Measurements from ENCODE around the gene ACBD6.
"Not testable (repeated sequence)": the region's sequence is repeated elsewhere in the genome, so short reads cannot be mapped to it uniquely, and the experiment has no call there.

The ACBD6 gene

GRCh38 chr1:180502361-180503279, at the start of gene ACBD6:
Gene ACBD6, minus strand, starts transcription at chr1:180502577. Its CDS starts 311 bp downstream, at chr1:180502266.
- peak; percentile 89 for DNase-seq

DNA sequence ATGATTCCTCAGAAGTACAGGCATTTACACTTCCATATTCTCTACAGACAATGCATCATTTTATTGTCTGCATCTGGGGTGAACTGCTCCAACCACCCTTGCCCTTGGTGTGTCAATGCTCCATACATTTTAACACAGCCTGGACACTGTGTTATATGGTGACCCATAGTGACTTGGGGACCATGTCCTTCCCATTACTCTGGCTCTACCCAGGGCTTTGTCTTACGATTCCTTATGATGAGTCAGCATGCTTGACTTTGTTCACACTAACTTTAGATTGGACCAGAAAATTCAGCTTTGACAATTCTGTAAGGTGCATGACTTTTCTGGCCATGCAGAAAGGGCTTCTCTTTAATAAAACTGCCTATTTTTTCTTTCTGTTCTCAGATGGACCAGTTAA, 49.6 kb upstream of the ACBD6 start:
- no peak for DNase-seq

DNA sequence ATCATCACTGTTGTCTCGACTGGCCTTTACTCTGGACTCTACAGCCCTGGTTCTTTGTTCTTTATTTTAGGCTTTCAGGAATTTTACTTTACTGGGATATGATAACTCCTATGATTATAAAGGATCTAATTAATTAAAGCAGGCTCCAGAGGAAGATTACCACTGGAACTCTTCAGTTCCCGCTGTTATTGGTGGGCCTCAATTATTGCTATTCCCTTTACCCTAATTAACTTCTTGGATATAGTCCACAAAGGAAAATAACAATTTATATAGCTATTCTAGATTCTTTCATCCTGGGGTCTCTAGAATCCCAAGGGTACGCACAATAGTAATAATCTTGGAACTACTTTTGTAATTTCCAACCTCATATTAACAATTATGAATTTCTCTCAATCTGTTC, 47.9 kb upstream of the ACBD6 start:
- DNase-seq = no peak

GRCh38 chr1:180549770-180550169, 47.4 kb upstream of the ACBD6 start:
- DNase-seq = not testable (repeated sequence)

DNA sequence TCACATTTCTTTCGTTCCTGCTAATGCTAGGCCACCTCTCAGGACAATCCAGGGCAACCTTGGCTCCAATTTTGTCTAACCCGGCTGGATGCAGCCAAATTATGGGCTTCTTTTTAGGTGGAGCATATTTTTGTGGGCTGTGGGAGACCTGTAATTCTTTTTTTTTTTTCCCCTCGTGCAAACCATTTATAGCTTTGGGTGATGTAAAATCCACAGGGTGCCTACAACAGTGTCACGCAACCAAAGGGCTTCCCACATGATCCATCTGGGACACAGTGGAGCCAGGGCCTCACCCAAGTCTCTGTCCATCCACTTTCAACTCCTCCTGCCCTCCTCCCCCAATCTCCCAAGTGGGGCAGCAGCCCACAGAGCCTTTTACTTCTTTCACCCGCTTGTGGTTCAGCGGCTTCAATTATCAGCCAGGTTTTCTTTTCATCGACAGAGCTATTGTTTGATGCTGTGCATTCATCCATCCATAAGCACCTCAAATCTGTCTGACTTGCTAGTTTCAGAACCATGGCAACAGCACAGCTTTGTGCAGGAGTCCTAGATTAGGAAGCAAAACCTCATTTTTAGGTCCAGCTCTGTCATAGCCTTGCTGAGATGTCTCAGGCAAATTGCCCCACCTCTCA, 46.4 kb upstream of the ACBD6 start:
- no peak for DNase-seq

- no peak for DNase-seq
These were observed 43.6 kb upstream of the ACBD6 start for GRCh38 chr1:180545991-180546390.

DNA sequence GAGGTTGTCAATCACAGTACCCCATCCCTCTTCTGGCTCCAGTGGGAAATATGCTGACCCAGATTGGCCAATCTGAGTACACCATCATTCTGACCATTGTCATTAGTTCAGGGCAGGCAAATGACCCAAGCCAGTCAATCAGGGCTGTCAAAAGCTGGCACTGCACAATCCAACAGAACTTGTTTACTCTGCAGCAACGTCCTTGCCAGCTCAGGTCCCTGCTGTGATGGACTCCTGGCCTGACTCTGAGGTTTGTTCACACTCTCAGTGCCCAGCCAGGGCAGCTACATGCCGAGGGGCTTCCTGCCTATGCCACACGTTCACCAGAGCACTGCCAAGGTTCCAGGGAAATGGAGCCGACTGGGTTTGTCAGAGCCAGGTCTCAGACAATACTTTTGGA, 41.7 kb upstream of the ACBD6 start:
- DNase-seq = no peak

GRCh38 chr1:180542838-180543145, 40.4 kb upstream of the ACBD6 start:
- no peak for DNase-seq

DNA sequence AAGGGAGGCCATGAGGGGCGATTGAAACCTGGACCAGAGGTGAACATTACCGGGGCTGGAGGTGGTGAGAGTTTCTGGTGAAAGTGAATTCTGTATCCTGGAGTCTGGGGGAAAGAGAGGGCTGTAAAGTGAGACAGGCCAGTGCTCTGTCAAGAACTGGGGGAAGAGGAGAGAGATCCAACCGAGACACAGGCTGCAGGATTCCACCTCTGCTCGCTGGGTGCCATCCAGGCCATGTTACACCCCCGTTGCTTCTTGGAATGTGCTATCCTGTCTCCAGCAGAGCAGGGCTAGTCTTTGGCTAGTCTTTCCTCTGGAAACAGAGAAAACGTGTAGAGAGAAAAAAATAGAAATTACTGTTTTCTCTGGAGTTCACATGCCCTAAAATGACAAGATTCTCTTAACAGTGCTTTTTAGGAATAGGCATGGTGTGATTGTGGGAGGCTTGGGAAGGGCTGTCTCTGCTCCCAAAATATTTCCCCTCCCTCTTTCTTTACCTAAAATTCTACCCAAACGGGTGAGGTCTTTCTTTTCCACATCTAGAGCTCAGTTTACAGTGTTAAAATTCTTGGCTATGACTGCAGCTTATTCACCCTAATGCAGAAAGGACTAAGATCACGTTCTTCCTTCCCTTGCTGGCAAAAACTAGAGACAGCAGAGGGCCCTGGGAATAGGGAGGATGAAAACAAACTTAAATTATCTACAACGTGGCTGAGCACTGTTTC, 39.9 kb upstream of the ACBD6 start:
- DNase-seq = no peak

DNA sequence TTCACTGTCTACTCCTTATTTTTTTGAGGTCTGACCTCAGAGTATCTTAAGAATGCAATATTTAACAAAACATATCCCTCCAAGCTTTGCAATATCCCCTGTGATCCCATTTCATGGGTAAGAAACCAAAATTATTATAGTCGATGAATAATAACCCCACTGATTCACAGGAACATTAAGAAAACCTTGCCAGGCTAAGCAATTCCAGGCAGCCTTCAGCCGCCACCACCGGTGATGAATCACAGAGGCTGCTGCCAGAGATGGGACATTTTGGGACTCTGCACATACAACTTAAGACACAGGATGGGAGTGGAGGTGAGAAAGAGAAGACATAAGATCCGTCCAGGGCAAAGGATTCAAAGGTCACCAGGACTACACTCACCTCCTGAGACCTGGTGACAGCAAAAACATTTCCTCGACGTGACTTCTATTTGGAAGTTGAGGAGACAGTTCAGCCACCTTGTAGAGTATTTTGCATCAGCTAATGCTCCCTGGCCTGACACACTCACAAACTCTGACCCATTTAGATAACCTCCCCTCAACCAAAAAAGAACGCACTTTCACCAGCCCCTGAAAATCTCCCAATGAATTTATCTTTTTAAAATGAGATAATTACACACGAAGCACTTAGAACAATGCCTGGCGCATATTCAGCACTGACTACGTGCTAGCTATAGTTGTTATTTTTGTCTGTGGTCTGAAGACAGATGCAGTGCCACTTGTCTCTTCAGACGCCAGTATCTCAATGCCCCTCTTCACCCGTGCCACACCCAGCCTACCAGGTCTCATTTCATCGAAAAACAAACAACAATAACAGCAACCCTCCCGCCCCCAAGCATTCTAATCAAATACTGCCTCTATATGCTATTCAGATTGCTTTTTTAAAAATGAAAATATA, 38.6 kb upstream of the ACBD6 start:
- no peak for DNase-seq

- no peak for DNase-seq
These were observed 36.8 kb upstream of the ACBD6 start for GRCh38 chr1:180539136-180539535.

GRCh38 chr1:180536821-180537372, 34.5 kb upstream of the ACBD6 start:
- no peak for DNase-seq

- no peak for DNase-seq
These were observed 33.1 kb upstream of the ACBD6 start for GRCh38 chr1:180535418-180535999.

DNA sequence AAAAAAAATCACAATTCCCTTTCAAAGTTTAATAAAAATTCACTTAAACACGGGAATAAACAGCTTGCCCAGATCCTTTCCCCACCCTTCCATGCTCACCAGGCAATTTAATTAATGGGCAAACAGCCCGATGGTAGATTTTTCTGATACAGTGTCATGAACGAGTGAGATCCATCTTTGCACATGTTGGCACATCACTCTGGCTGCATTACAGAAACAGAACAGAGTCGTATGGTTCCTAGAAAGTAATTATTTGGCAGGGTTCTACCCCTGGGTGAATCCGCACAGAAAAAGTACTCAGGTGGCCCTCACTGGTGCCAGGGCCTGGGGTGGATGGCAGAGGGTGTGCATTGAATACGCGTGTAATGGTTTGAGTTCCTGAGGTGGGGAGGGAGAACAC, 31.8 kb upstream of the ACBD6 start:
- no peak for DNase-seq

GRCh38 chr1:180533266-180533987, 31.1 kb upstream of the ACBD6 start:
- peak; percentile 75 for DNase-seq

GRCh38 chr1:180532854-180533253, 30.5 kb upstream of the ACBD6 start:
- DNase-seq = no peak

GRCh38 chr1:180530501-180530900, 28.1 kb upstream of the ACBD6 start:
- DNase-seq = no peak

DNA sequence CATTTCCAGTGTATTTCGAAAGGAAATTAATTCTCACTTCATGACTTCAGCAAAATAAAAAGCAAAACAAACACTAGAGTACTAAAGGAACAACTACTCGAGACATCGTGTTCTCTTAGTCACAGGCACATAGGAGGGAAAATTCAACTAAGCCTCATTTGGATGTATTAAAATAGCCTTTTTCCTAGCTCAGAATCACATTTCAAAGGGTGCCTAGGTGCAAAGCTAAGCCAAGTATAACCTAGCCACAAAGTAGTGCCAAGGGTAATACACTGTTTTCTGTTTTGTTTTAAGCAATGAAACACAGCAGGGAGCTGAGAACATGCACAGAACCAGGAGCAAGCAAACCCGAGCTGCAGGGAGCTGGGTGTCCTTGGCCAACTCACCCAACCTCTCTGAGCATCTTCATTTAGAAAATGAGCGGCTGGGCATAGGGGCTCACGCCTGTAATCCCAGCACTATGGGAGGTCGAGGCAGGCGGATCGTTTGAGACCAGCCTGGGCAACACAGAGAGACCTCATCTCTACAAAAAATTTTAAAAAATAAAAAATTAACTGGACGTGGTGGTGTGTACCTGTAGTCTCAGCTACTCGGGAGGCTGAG, 26.6 kb upstream of the ACBD6 start:
- no peak for DNase-seq

DNA sequence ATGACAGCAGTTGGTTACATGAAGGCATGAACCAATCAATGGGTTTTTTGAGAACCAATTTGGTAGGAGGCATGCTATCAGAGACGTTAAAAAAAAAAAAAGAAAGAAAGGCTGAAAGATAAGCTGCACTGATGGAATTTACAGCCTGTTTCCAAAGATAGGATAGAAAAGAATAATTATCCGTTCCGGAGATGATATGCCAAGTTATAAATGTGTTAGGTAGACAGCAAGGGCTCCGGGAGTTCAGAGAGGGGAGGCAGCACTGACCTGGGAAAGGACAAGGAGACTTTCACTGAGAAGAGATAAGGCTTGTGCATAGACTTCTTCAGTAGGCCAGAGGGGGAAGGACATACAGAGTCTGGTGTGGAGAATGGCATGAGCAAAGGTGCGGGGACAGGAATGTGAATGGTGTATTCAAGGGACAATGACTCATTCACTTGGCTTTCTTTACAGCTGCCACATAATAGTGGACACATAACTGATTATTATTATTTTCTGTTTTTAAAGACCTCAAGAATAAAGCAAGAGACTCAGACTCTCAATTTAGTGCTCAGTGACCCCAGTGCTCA, 24.8 kb upstream of the ACBD6 start:
- no peak for DNase-seq

DNA sequence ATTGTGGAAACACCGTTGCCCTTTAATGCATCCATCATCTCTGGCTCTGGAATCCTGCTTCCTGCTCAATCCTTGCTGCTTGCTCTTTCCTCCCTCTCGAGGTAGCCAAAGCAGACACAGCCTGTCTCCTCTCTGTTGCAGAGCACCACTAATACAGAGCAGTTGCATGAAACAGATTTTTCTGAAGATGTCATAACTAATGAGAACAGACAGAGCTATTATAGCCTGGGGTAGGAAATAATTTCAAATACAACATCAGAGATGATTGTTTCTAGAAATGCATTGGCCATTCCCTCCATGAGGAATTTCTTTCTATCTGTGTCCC, 23.3 kb upstream of the ACBD6 start:
- no peak for DNase-seq

All from hematopoietic multipotent progenitor cell treated with erythropoietin and hydrocortisone succinate and interleukin-3 and kit ligand, for 8 days (in vitro differentiated cells).